ENCODE data around the gene GTPBP2.
"Not testable (repeated sequence)": the region's sequence is repeated elsewhere in the genome, so short reads cannot be mapped to it uniquely, and the experiment has no call there.

GTPBP2 gene

GRCh38 chr6:43623880-43624785, 4.9 kb downstream of the GTPBP2 start:
- DNase-seq = no peak

GRCh38 chr6:43622541-43622940, 6.5 kb downstream of the GTPBP2 start:
- no peak for DNase-seq

GRCh38 chr6:43621836-43622180, 7.3 kb downstream of the GTPBP2 start:
- DNase-seq = no peak

GRCh38 chr6:43621078-43621835, 7.8 kb downstream of the GTPBP2 start:
- no peak for DNase-seq

GRCh38 chr6:43616725-43617472, 12.2 kb downstream of the GTPBP2 start:
- DNase-seq = no peak

GRCh38 chr6:43614396-43614730, 14.7 kb downstream of the GTPBP2 start:
- DNase-seq = no peak

- DNase-seq = no peak
Observed at GRCh38 chr6:43613721-43614395, 15.2 kb downstream of the GTPBP2 start.

- no peak for DNase-seq
Observed at GRCh38 chr6:43610431-43610830, 18.6 kb downstream of the GTPBP2 start.

GRCh38 chr6:43609402-43609801, 19.7 kb downstream of the GTPBP2 start:
- no peak for DNase-seq

- DNase-seq = no peak
Observed at GRCh38 chr6:43608807-43609206, 20.3 kb downstream of the GTPBP2 start.

- DNase-seq = peak; percentile 67 to 70
Observed at GRCh38 chr6:43608310-43608763, 20.7 kb downstream of the GTPBP2 start.

- DNase-seq = no peak
Observed at GRCh38 chr6:43606019-43606418, 23.0 kb downstream of the GTPBP2 start.

- DNase-seq = no peak
Observed at GRCh38 chr6:43604174-43604573, 24.9 kb downstream of the GTPBP2 start.

- no peak for DNase-seq
Observed at GRCh38 chr6:43600595-43600994, 28.5 kb downstream of the GTPBP2 start.

- DNase-seq = no peak
Observed at GRCh38 chr6:43593938-43594337, 35.1 kb downstream of the GTPBP2 start.

GRCh38 chr6:43589564-43589963, 39.5 kb downstream of the GTPBP2 start:
- DNase-seq = not testable (repeated sequence)

GRCh38 chr6:43588194-43588593, 40.9 kb downstream of the GTPBP2 start:
- no peak for DNase-seq

- DNase-seq = no peak
Observed at GRCh38 chr6:43584892-43585570, 44.0 kb downstream of the GTPBP2 start.

- DNase-seq = no peak
Observed at GRCh38 chr6:43582911-43583310, 46.2 kb downstream of the GTPBP2 start.

- no peak for DNase-seq
Observed at GRCh38 chr6:43579171-43579570, 49.9 kb downstream of the GTPBP2 start.

- no peak for DNase-seq
Observed at GRCh38 chr6:43578748-43579147, 50.3 kb downstream of the GTPBP2 start.
